Measurements from ENCODE around the gene KLHL22. TPM values are rescaled to one million over a fixed set of nuclear protein-coding genes. Genes with fewer than 3 reads are reported as not detected.
"Not testable (repeated sequence)": the region's sequence is repeated elsewhere in the genome, so short reads cannot be mapped to it uniquely, and the experiment has no call there.

KLHL22 gene
- total RNA-seq, 1 experiment from 2014 or later: 14.8 TPM

- BruUV-seq (replicated peaks): no TSS peak
- TF ChIP-seq EZH2 (IDR thresholded peaks at IDR 0.05; ENCODE audit: low read length, unreplicated experiment) (no peak), EZH2phosphoT487 (IDR thresholded peaks at IDR 0.05; ENCODE audit: borderline replicate concordance, low read length) (no peak), CTCF (conservative IDR thresholded peaks at IDR 0.05; ENCODE audit: low read depth, low read length) (no peak)
Measured at GRCh38 chr22:20475115-20475436, 20.5 kb downstream of the KLHL22 start.

GRCh38 chr22:20472629-20473442 lies 22.8 kb downstream of the KLHL22 start:
- Histone ChIP-seq H3K9me2 (replicated peaks; ENCODE audit: low read length) (no peaks in the 10 kb centered on the region), H3K79me2 (ENCODE audit: low read length) (no peaks in the 10 kb centered on the region), H3F3A (ENCODE audit: low read length, unreplicated experiment) (no peaks in the 10 kb centered on the region), H3K4me2 (ENCODE audit: low read length) (no peak overlapping the region), H4K20me1 (ENCODE audit: low read length) (no peaks in the 10 kb centered on the region), H3K4me3 (ENCODE audit: low read length) (no peak overlapping the region), H2AFZ (ENCODE audit: low read length) (no peak overlapping the region), H3K4me1 (ENCODE audit: insufficient read depth, low read length) (no peaks in the 10 kb centered on the region), H3K9ac (ENCODE audit: low read length) (no peak overlapping the region), H3K27ac (ENCODE audit: low read length) (no peak overlapping the region), H3K36me3 (ENCODE audit: low read depth, low read length) (no peaks in the 10 kb centered on the region), H3K27me3 (ENCODE audit: low read length) (no peaks in the 10 kb centered on the region), H3K9me3 (ENCODE audit: low read length) (no peaks in the 10 kb centered on the region)
- intact Hi-C loops (cut with micrococcal nuclease): no loop called here
- TF ChIP-seq CTCF (conservative IDR thresholded peaks at IDR 0.05; ENCODE audit: low read depth, low read length) (no peak), EZH2phosphoT487 (IDR thresholded peaks at IDR 0.05; ENCODE audit: borderline replicate concordance, low read length) (no peak), EZH2 (IDR thresholded peaks at IDR 0.05; ENCODE audit: low read length, unreplicated experiment) (no peak)
- no TSS peak for BruUV-seq (replicated peaks)
- ATAC-seq (no peak), DNase-seq (no peak)
- POLR2A ChIA-PET (ENCODE audit: unreplicated experiment): no interaction called here
- CTCF ChIA-PET: interaction anchor here (0.6 kb wide), 1 partner anchor 55 kb away, joined by 3 read pairs; no protein-coding TSS in a partner anchor

More at GRCh38 chr22:20475115-20475436, 20.5 kb downstream of the KLHL22 start:
- H3K9me3 ChIP-seq (ENCODE audit: low read length): no peaks in the 10 kb centered on the region
- no peak overlapping the region for H3K4me2 ChIP-seq (ENCODE audit: low read length)
- ChIA-PET CTCF (no interaction called here), POLR2A (ENCODE audit: unreplicated experiment) (no interaction called here)
- ATAC-seq (no peak), DNase-seq (no peak)
- H3F3A ChIP-seq (ENCODE audit: low read length, unreplicated experiment): no peaks in the 10 kb centered on the region
- H3K9ac ChIP-seq (ENCODE audit: low read length): no peak overlapping the region
- H3K4me1 ChIP-seq (ENCODE audit: insufficient read depth, low read length): no peaks in the 10 kb centered on the region
- H3K9me2 ChIP-seq (replicated peaks; ENCODE audit: low read length): no peaks in the 10 kb centered on the region
- H3K79me2 ChIP-seq (ENCODE audit: low read length): no peaks in the 10 kb centered on the region
- intact Hi-C loops (cut with micrococcal nuclease): no loop called here
- no peak overlapping the region for H3K27ac ChIP-seq (ENCODE audit: low read length)
- no peaks in the 10 kb centered on the region for H4K20me1 ChIP-seq (ENCODE audit: low read length)
- no peak overlapping the region for H2AFZ ChIP-seq (ENCODE audit: low read length)
- H3K27me3 ChIP-seq (ENCODE audit: low read length): no peaks in the 10 kb centered on the region
- no peaks in the 10 kb centered on the region for H3K36me3 ChIP-seq (ENCODE audit: low read depth, low read length)
- H3K4me3 ChIP-seq (ENCODE audit: low read length): no peak overlapping the region

GRCh38 chr22:20471126-20471833 lies 24.3 kb downstream of the KLHL22 start:
- no TSS peak for BruUV-seq (replicated peaks)
- Histone ChIP-seq H4K20me1 (ENCODE audit: low read length) (no peaks in the 10 kb centered on the region), H3K9me3 (ENCODE audit: low read length) (no peaks in the 10 kb centered on the region), H3K36me3 (ENCODE audit: low read depth, low read length) (no peaks in the 10 kb centered on the region), H3F3A (ENCODE audit: low read length, unreplicated experiment) (no peaks in the 10 kb centered on the region), H3K79me2 (ENCODE audit: low read length) (no peaks in the 10 kb centered on the region), H3K27ac (ENCODE audit: low read length) (no peak overlapping the region), H2AFZ (ENCODE audit: low read length) (no peak overlapping the region), H3K9ac (ENCODE audit: low read length) (no peak overlapping the region), H3K4me1 (ENCODE audit: insufficient read depth, low read length) (no peaks in the 10 kb centered on the region), H3K4me3 (ENCODE audit: low read length) (no peak overlapping the region), H3K27me3 (ENCODE audit: low read length) (no peaks in the 10 kb centered on the region), H3K9me2 (replicated peaks; ENCODE audit: low read length) (no peaks in the 10 kb centered on the region), H3K4me2 (ENCODE audit: low read length) (no peak overlapping the region)
- POLR2A ChIA-PET (ENCODE audit: unreplicated experiment): no interaction called here
- no peak for ATAC-seq
- TF ChIP-seq CTCF (conservative IDR thresholded peaks at IDR 0.05; ENCODE audit: low read depth, low read length) (no peak), EZH2 (IDR thresholded peaks at IDR 0.05; ENCODE audit: low read length, unreplicated experiment) (no peak), EZH2phosphoT487 (IDR thresholded peaks at IDR 0.05; ENCODE audit: borderline replicate concordance, low read length) (no peak)
- DNase-seq: no peak
- CTCF ChIA-PET: no interaction called here
- intact Hi-C loops (cut with micrococcal nuclease): no loop called here

GRCh38 chr22:20470525-20470924 lies 25.1 kb downstream of the KLHL22 start:
- BruUV-seq (replicated peaks); H2AFZ ChIP-seq (ENCODE audit: low read length); H4K20me1 ChIP-seq (ENCODE audit: low read length); intact Hi-C loops (cut with micrococcal nuclease); H3K9ac ChIP-seq (ENCODE audit: low read length); H3K27ac ChIP-seq (ENCODE audit: low read length); H3K27me3 ChIP-seq (ENCODE audit: low read length); POLR2A ChIA-PET (ENCODE audit: unreplicated experiment); H3K79me2 ChIP-seq (ENCODE audit: low read length); H3K9me3 ChIP-seq (ENCODE audit: low read length); DNase-seq; H3K36me3 ChIP-seq (ENCODE audit: low read depth, low read length); H3K9me2 ChIP-seq (replicated peaks; ENCODE audit: low read length); CTCF ChIA-PET; H3F3A ChIP-seq (ENCODE audit: low read length, unreplicated experiment); H3K4me3 ChIP-seq (ENCODE audit: low read length); H3K4me2 ChIP-seq (ENCODE audit: low read length); ATAC-seq; H3K4me1 ChIP-seq (ENCODE audit: insufficient read depth, low read length): not testable (repeated sequence)

Data from PC-3 (cell line).